ENCODE measurements around the gene AACS. TPM values are rescaled to one million over a fixed set of nuclear protein-coding genes. Genes with fewer than 3 reads are reported as not detected.

Gene AACS
- total and polyA plus RNA-seq, 2 of the 8 experiments (the other 6 are each of a cell fraction or from before 2014, with no cell fraction given) = 51.9 to 52.4 TPM

- TF ChIP-seq SP2 (IDR thresholded peaks at IDR 0.05; ENCODE audit: low read length) (no peak), TAF7 (optimal IDR thresholded peaks at IDR 0.05; ENCODE audit: borderline replicate concordance, low read depth, low read length) (no peak), RAD21 (IDR thresholded peaks at IDR 0.05 in 1 of 2, conservative IDR thresholded peaks at IDR 0.05 in 1 of 2; ENCODE audit: low read depth in 2 of 2, low read length in 2 of 2) (no peak), BRCA1 (IDR thresholded peaks at IDR 0.05; ENCODE audit: low read depth, low read length) (no peak)
Observed at GRCh38 chr12:125093681-125094330, 28.6 kb downstream of the AACS start (continued).

Measured in H1 (cell line).